OCI-LY1 (cell line): Measurements from ENCODE around the gene CTNND1.

Source experiments
- CTCF ChIP-seq: fragments of 200-600 bp; sonication (generic), shearing (Covaris generic); IDR thresholded peaks from 2 replicates; pipeline ENCODE4 v1.5.1; 2017; ENCODE audit warnings: mild to moderate bottlenecking, antibody characterized with exemption, low read length, moderate library complexity, mixed read lengths
- EZH2 ChIP-seq: fragments of 200-600 bp; sonication (generic), shearing (Covaris generic); IDR thresholded peaks from 2 replicates; pipeline ENCODE4 v1.8.0; 2017; ENCODE audit warnings: borderline replicate concordance, mixed run types, mild to moderate bottlenecking, antibody characterized with exemption, low read length, moderate library complexity, mixed read lengths

DNA sequence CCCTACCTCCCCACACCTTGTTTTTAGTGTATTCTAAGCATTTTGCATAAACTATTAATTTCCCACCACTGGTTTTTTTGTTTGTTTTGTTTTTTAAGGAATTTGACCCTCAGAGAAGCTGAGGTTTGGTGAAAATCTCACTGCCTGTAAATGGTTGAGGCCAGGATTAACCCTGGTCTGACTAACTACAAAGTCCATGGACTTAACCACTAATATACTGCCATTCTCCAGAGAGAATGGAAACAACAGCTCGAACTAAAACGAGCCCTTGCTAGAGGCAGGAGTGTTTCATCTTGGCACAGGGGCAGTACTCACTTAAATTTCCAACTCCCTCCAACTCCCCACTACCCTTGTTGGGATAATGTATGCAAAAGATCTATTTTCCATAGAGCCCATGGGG, 3.0 kb downstream of the CTNND1 start:
- TF ChIP-seq CTCF (no peak), EZH2 (no peak)
